Stimulated activated CD4-positive, alpha-beta T cell treated with anti-CD3 and anti-CD28 coated beads, Interleukin-12 subunit alpha, Interleukin-12 subunit beta, amount 100 ng/mL, for 4 hours (primary cell): ENCODE results near the gene FMNL2.
"Not testable (repeated sequence)": the region's sequence is repeated elsewhere in the genome, so short reads cannot be mapped to it uniquely, and the experiment has no call there.

Experiments
- DNase-seq: peaks from one replicate; pipeline ENCODE4 v3.0.0-alpha.2; 2020

The FMNL2 gene

GRCh38 chr2:152474523-152474922 lies 139.5 kb downstream of the FMNL2 start:
- not testable (repeated sequence) for DNase-seq

GRCh38 chr2:152475982-152476381 lies 141.0 kb downstream of the FMNL2 start:
- DNase-seq = no peak

DNA sequence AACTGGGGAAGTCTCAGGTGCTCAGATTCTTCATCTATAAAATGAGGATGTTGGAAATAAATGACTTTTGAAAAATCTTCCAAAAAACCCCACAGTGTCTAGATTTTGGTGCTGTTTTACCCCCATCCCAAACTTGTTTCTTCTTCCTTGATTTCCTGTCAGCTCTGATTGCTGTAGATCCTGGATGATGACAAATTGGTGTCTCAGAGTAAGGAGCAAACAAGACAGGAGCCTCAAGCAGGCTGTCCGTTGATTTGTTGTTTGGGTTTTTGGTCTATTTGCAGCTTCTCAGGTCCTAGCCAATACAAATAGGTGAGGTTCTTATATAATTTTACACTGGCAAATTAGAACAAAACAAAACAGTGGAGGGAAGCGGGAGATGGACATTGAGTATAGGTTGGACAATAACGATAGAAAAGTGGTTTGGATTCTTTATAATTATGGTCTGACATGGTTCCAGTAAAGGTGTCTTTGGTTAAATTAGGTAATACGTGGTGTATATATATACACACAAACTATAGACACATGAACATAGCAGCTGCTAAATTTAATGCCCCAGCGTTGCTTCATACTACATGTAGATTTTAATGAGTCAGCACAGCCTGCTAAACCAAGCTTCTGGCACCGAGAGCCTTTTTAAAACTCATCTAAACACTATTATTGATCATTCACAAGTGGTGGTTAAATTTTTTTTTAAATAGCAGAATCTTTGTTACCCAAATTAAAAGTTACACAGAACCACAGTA lies 142.5 kb downstream of the FMNL2 start:
- no peak for DNase-seq

DNA sequence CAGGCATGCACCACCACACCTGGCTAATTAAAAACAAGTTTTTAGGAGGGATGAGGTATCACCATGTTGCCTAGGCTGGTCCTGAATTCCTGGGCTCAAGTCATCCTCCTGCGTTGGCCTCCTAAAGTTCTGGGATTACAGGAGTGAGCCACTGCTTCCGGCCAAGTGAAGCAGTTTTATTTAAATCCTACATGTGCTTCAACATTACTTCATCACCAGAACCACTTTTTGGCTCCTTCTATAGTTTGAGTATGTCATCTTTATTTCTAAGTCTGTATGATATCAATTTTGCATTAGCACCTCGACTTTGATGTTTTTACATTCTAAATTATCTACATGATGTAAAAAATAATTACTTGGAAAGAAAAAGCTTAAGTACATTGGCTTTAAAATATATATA lies 144.3 kb downstream of the FMNL2 start:
- no peak for DNase-seq

DNA sequence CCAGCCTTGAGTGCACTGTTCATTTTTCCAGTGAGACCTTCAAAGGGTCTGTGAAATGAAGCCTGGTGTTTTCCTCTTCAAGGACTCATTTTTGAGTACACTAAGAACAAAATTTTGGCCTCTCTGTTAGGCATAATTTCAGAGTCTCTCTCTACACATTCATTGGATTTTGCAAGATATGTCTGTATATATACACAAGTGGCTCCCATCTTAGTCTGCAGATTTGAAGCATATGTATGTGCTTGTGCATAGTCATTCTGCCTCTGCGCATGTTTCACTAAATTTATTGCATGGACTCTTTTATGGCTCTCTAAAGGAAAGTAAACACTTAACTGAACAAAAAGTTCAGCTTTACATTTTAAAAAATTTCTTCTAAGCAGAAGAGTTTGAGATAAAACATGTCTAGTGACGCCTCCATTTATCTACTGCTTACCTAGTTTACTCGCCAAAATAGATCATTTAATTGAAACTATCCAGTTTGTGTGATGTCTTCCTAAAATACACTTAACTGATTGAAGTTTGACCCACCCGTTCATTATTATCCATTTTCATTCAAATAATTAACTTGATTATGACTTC lies 145.9 kb downstream of the FMNL2 start:
- no peak for DNase-seq

GRCh38 chr2:152481881-152482583 lies 147.1 kb downstream of the FMNL2 start:
- no peak for DNase-seq

DNA sequence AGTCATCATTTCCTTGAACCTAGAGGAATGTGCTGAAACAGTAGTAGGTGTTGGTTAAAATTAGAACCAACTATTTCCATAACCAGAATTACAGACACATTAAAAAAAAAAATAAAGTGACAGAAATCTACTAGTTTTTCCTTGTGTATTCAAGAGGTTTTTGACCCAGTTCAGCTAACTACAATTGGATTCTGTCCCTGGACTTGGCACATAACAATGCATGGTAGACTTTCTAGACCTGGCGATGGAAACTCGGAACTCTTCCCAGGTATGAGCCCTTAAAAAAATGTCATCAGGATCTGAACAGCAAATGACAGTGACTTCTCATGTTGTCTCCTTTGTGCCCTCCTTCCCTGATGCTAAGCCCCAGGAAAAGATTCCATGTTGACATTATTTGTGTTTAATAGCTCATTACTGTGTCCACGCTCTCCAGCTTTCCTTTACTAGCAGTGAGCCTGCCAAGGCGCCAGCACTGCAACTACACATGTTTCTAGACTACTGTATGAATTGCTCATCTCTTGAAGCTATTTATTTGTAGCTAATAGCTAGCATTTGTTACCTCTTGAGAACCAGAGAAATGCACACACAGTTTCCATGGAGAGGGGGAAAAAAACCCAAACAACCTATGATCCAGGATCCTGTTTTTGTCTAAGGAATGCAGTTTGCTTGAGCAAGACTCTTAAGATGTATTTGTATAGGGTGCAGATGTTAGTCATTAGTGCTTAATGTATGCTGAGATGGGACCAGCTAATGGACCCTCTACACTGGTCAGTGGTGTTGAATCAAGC lies 148.5 kb downstream of the FMNL2 start:
- no peak for DNase-seq

GRCh38 chr2:152485954-152486736 lies 151.2 kb downstream of the FMNL2 start:
- DNase-seq = no peak

GRCh38 chr2:152486737-152487400 lies 151.9 kb downstream of the FMNL2 start:
- DNase-seq = no peak

- no peak for DNase-seq
These were observed 153.1 kb downstream of the FMNL2 start for GRCh38 chr2:152488075-152488474.

- no peak for DNase-seq
These were observed 154.4 kb downstream of the FMNL2 start for GRCh38 chr2:152489364-152489763.

DNA sequence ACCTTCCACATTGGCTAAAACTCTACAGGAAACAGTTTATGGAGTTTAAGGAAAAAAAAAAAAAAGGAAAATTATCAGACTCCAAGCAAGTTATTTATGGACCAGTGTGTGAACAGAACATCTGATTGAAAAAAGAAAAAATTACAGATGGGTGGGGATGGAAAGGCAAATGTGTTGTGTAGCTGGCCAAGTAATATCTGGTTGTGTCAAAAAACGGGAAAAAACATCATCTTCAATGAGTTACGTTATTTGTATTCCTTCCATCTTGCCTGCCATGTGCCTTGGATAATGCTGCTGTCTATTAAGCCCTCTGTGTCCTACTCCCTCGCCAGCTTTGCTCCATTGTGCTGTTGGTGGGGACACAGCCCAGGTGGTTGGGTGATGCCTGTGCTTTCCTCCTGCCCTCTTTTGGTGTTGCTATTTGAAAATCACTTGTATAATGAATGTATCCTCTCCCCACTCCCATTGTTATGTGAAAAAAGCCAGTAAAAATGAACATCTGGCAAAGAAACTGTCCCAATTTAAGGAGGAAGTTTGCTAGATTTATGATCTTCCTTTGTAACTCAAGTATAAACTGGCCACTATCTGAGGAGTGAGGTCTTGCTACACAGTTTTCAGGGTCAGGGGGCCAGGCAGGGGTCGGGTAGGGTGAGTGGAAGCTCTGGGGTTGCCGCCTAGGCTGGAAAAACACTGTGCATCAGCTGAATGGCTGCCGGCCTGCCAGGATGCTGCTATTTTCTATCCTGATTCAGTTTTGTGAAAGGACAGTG lies 155.9 kb downstream of the FMNL2 start:
- no peak for DNase-seq

DNA sequence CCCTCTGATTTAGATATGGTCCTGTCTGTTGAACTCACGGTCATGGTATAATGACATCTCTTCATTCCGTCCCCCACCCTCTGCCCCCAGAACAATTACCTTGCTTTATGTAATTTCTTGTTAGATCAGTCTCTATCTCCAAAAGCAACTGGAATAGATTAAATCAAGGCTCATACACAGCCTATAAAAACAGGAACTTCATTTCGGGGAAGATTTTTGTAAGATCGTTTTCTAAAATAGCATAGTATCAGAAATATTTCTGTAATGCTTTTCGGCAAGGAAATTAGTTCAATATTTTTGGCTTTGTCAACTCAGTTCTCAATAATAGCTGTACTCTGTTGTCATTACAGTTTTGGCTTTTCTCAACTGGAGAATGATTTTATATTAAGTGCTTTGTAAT lies 157.2 kb downstream of the FMNL2 start:
- no peak for DNase-seq

DNA sequence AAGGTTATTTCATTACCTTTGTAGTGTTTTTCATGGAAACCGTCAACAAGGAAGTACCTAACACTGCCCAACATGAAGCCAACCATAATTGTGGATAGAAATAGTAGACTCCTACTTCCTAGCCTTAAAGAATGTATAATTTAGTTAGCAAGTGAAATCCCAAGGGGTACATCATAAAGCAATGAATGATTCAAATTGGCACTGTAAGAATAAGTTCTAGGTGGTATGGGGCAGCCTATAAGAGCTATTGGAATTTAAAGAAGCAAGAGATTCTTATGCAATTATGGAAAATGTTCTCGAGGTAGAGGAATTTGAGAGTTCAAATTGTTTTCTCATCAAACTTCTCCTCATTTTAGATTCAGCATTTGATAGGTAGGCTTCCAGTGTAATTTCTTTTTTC lies 157.9 kb downstream of the FMNL2 start:
- DNase-seq = no peak

DNA sequence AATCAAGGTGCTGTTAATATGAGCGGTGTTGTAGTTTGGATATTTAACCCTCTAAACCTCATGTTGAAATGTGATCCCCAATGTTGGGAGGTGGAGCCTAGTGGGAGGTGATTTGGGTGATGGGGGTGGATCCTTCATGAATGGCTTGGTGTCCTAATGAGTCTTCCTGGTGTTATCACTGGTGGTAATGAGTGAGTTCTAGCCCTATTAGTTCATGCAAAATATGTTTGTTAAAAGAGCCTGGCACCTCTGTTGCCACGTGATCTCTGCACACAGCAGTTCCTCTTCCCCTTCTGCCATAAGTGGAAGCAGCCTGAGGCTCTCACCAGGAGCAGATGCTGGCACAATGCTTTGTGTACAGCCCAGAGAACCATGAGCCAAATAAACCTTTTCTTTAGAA lies 158.4 kb downstream of the FMNL2 start:
- DNase-seq = no peak

DNA sequence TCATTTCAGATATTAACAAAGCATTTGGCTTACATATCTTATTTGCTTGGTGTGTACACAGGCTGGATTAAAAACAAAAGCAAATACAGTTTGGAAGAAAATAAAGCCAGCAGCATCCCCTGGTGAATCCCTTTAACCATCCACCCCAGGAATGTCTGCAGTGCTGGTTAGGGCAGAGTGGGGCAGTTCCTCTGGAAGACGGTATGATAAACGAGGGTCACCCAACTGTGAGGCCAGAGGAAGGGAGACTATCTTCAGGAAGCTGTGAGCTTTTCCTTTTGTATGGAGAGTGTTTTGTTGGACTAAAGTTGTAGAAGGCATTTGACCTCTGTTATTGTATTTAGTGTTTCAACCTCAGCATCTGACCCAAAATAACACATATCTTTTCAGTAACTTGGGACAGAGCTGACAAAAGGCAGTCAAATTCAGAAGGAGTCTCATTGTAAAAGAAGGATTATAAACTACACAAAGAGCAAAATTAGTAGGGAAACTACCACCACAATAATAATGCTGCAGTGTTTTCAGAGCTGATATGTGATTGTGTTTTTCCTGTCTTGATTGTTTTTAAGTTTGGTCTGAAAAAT lies 159.1 kb downstream of the FMNL2 start:
- no peak for DNase-seq

GRCh38 chr2:152496371-152496770 lies 161.4 kb downstream of the FMNL2 start:
- no peak for DNase-seq

DNA sequence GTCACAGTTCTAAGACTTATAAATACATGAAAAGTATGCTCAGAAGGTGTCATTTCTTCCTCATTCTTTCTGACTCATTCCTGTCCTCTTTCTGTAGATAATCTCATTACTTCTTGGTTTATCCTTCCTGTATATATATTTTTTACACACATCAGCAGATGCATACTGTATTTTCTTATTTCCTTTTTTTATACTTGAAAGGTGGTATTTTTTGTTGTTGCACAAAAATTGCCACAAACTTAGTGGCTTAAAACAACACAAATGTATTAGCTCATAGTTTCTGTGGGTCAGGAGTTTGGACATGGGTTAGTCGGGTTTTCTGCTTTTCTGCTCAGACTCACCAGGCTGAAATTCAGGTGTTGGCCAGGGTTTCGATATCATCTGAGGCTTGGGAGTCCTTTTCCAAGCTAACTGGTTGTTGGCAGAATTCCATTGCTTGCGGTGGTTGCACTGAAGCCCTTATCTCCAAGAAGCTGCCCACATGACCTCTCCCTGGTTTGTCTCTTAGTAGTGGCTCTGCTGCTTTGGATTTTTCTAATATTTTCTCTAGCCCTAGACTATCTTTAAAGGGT lies 162.6 kb downstream of the FMNL2 start:
- DNase-seq = no peak

GRCh38 chr2:152499331-152499816 lies 164.4 kb downstream of the FMNL2 start:
- no peak for DNase-seq
